MM.1S (cell line): ENCODE measurements around the gene SMYD4.
"Not testable (repeated sequence)": the region's sequence is repeated elsewhere in the genome, so short reads cannot be mapped to it uniquely, and the experiment has no call there.

ENCODE experiments used
- DNase-seq: peaks from one replicate; pipeline ENCODE4 v3.0.0-alpha.2; 2015
- H2AFZ ChIP-seq: fragments of 300-600 bp; sonication (generic); 2 replicates; pipeline ENCODE4 v1.6.0; 2016; ENCODE audit warnings: antibody characterized with exemption, low read length
- H3F3A ChIP-seq: fragments of 300-600 bp; sonication (generic); 2 replicates; pipeline ENCODE4 v1.6.1; 2016; ENCODE audit warnings: mild to moderate bottlenecking, antibody characterized with exemption, low read length, moderate library complexity, mixed read lengths; ENCODE audit not compliant: insufficient read depth
- H3K27ac ChIP-seq: fragments of 300-600 bp; sonication (generic); 2 replicates; pipeline ENCODE4 v1.5.1; 2016; ENCODE audit warnings: mild to moderate bottlenecking, low read length
- H3K27me3 ChIP-seq: fragments of 300-600 bp; sonication (generic); replicated peaks from 2 replicates; pipeline ENCODE4 v1.6.0; 2016; ENCODE audit warnings: low read length; ENCODE audit not compliant: insufficient read depth
- H3K36me3 ChIP-seq: fragments of 300-600 bp; sonication (generic); replicated peaks from 2 replicates; pipeline ENCODE4 v1.6.1; 2016; ENCODE audit warnings: mild to moderate bottlenecking, low read length, mixed read lengths; ENCODE audit not compliant: insufficient read depth
- H3K4me1 ChIP-seq: fragments of 300-600 bp; sonication (generic); 2 replicates; pipeline ENCODE4 v1.6.1; 2016; ENCODE audit warnings: low read length, mixed read lengths
- H3K4me2 ChIP-seq: fragments of 300-600 bp; sonication (generic); 2 replicates; pipeline ENCODE4 v1.6.0; 2016; ENCODE audit warnings: low read depth, low read length
- H3K4me3 ChIP-seq: fragments of 300-600 bp; sonication (generic); 2 replicates; pipeline ENCODE4 v1.5.1; 2016; ENCODE audit warnings: low read length, mixed read lengths
- H3K79me2 ChIP-seq: fragments of 300-600 bp; sonication (generic); 2 replicates; pipeline ENCODE4 v1.6.1; 2016; ENCODE audit warnings: mixed run types, low read length, mixed read lengths
- H3K9ac ChIP-seq: fragments of 300-600 bp; sonication (generic); 2 replicates; pipeline ENCODE4 v1.6.1; 2016; ENCODE audit warnings: low read length, mixed read lengths
- H3K9me2 ChIP-seq: fragments of 300-600 bp; sonication (generic); replicated peaks from 2 replicates; pipeline ENCODE4 v1.6.1; 2016; ENCODE audit warnings: mild to moderate bottlenecking, low read length, mixed read lengths; ENCODE audit not compliant: insufficient read depth
- H3K9me3 ChIP-seq: fragments of 300-600 bp; sonication (generic); replicated peaks from 2 replicates; pipeline ENCODE4 v1.6.1; 2016; ENCODE audit warnings: mild to moderate bottlenecking, low read length, mixed read lengths; ENCODE audit not compliant: insufficient read depth
- H4K20me1 ChIP-seq: fragments of 300-600 bp; sonication (generic); 2 replicates; pipeline ENCODE4 v1.6.1; 2016; ENCODE audit warnings: mild to moderate bottlenecking, low read length, moderate library complexity, mixed read lengths; ENCODE audit not compliant: insufficient read depth
- EZH2 ChIP-seq: fragments of 300-600 bp; sonication (generic); optimal IDR thresholded peaks from 2 replicates; pipeline ENCODE3; 2017; ENCODE audit warnings: low read depth, mild to moderate bottlenecking, antibody characterized with exemption, low read length, mixed read lengths
- EZH2phosphoT487 ChIP-seq: fragments of 300-600 bp; sonication (generic); IDR thresholded peaks from 2 replicates; pipeline ENCODE4 v1.6.1; 2018; ENCODE audit warnings: antibody characterized with exemption, low read length
- TF ChIP-seq, protein P1 (sequence below): fragments of 300-600 bp; sonication (generic); IDR thresholded peaks from 2 replicates; pipeline ENCODE4 v1.5.1; 2016; ENCODE audit warnings: antibody characterized with exemption, low read length, mixed read lengths

Gene SMYD4

DNA sequence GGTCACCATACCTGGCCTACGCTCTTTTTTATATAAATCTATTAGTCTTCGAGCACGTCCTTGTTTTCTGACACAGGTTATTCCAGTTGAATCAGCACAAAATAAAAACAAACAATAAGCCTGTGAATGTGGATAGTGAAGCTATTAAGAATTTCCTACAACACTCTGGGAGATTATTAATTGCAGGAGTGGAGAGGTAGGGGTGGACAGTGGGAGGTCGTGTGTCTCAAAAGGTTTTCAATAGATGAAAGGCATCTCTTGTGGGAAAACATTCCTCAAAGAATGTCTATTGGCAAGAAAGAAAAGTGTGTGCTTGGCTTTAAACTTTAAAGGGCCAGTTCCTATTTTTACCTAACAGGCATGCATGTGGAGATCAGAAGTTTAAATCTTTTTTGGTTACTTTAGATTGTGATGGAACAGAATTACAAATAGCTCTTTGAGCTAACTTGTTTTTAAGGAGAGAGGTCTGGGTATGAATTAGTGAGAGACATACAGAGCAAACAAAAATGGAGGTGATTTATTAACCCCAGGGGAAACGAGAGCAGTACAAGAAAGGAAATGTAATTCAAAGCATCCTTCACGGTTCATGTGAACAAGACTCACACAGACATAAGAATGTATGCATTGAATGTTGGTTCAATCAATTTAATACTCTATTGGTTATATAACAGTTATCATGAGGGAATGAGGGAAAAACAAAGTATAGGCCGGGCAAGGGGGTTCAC lies 9.0 kb downstream of the SMYD4 start:
- no peak overlapping the region for H3K27ac ChIP-seq
- no peaks in the 10 kb centered on the region for H3K36me3 ChIP-seq
- H3K4me2 ChIP-seq: no peak overlapping the region
- H4K20me1 ChIP-seq: no peaks in the 10 kb centered on the region
- H2AFZ ChIP-seq: no peak overlapping the region
- no peaks in the 10 kb centered on the region for H3K27me3 ChIP-seq
- no peaks in the 10 kb centered on the region for H3K9me2 ChIP-seq
- no peak overlapping the region for H3K9ac ChIP-seq
- H3K9me3 ChIP-seq: no peaks in the 10 kb centered on the region
- peaks cover 10% of the 10 kb centered on the region for H3K4me1 ChIP-seq
- peaks cover 9% of the 10 kb centered on the region for H3F3A ChIP-seq
- peaks cover 7% of the 10 kb centered on the region for H3K79me2 ChIP-seq
- no peak overlapping the region for H3K4me3 ChIP-seq
- TF ChIP-seq EZH2 (no peak), EZH2phosphoT487 (no peak)
- TF ChIP-seq, protein P1, sequence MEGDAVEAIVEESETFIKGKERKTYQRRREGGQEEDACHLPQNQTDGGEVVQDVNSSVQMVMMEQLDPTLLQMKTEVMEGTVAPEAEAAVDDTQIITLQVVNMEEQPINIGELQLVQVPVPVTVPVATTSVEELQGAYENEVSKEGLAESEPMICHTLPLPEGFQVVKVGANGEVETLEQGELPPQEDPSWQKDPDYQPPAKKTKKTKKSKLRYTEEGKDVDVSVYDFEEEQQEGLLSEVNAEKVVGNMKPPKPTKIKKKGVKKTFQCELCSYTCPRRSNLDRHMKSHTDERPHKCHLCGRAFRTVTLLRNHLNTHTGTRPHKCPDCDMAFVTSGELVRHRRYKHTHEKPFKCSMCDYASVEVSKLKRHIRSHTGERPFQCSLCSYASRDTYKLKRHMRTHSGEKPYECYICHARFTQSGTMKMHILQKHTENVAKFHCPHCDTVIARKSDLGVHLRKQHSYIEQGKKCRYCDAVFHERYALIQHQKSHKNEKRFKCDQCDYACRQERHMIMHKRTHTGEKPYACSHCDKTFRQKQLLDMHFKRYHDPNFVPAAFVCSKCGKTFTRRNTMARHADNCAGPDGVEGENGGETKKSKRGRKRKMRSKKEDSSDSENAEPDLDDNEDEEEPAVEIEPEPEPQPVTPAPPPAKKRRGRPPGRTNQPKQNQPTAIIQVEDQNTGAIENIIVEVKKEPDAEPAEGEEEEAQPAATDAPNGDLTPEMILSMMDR: no peak
- no peak for DNase-seq

DNA sequence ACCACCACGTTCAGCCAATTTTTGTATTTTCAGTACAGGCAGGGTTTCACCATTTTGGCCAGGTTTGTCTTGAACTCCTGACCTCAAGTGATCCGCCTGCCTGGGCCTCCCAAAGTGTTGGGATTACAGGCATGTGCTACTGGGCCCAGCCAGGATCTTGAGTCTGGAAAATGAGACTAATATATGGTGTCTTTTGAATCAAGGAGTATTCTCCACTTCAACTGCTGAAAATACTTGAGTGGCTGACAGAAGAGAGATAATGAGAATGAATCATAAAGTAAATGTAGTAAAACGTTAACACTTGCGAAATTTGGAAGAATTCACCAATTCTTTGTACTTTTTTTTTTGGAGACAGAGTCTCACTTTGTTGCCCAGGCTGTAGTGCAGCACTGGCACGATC lies 16.6 kb downstream of the SMYD4 start:
- H3K9me3 ChIP-seq: no peaks in the 10 kb centered on the region

DNA sequence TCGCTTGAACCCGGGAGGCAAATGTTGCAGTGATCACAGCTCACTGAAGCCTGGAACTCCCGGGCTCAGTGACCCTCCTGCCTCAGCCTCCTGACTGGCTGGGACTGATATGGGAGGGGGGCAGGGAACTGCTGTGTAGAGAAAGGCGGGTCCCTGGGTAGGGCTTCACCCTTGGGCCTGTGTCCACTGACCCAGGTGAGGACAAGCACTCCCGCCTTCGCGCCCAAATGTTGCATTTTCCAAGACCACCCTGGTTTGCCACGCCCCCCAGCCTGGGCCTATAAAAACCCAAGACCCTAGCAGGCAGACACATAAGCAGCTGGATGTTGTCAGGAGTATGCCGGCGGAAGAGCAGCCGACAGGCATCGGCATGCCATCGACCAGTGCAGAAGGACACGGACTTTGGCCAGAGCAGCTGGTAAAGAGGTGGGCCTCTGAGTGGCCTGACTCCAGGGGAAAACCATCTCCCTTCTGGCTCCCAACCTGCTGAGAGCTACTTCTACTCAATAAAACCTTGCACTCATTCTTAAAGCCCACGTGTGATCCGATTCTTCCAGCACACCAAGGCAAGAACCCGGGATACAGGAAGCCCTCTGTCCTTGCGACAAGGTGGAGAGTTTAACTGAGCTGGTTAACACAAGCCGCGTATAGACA lies 19.1 kb downstream of the SMYD4 start:
- Histone ChIP-seq H3K9ac (no peak overlapping the region), H3K9me3 (no peaks in the 10 kb centered on the region), H3K27ac (no peak overlapping the region), H3K79me2 (no peaks in the 10 kb centered on the region), H3K4me3 (no peak overlapping the region), H3K9me2 (no peaks in the 10 kb centered on the region), H4K20me1 (no peaks in the 10 kb centered on the region), H3K36me3 (no peaks in the 10 kb centered on the region), H3K4me2 (no peak overlapping the region), H3K4me1 (no peaks in the 10 kb centered on the region), H2AFZ (no peak overlapping the region), H3F3A (no peaks in the 10 kb centered on the region), H3K27me3 (no peaks in the 10 kb centered on the region)
- TF ChIP-seq EZH2phosphoT487: no peak
- no peak for TF ChIP-seq EZH2
- TF ChIP-seq, protein P1: no peak
- DNase-seq: no peak

More for the DNA sequence above, 16.6 kb downstream of the SMYD4 start:
- Histone ChIP-seq H3K9me2 (no peaks in the 10 kb centered on the region), H3K9ac (no peak overlapping the region), H3K36me3 (no peaks in the 10 kb centered on the region), H3F3A (no peaks in the 10 kb centered on the region), H4K20me1 (no peaks in the 10 kb centered on the region), H3K79me2 (no peaks in the 10 kb centered on the region), H2AFZ (no peak overlapping the region), H3K27ac (no peak overlapping the region), H3K4me2 (no peak overlapping the region), H3K4me3 (no peak overlapping the region), H3K27me3 (no peaks in the 10 kb centered on the region), H3K4me1 (no peaks in the 10 kb centered on the region)
- no peak for DNase-seq
- TF ChIP-seq EZH2phosphoT487: no peak
- TF ChIP-seq EZH2: no peak
- TF ChIP-seq, protein P1: no peak

DNA sequence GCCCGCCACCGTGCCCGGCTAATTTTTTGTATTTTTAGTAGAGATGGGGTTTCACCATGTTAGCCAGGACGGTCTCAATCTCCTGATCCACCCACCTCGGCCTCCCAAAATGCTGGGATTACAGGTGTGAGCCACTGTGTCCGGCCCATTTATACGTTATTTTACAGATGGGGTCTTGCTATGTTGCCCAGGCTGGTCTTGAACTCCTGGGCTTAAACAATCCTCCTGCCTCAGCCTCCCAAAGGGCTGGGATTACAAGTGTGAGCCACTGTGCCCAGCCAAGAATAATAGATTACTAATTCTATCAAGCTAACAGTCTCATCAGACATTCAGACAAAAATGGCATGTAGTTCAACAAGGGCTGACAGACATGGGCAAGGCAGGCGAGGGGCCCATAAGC lies 19.9 kb downstream of the SMYD4 start:
- not testable (repeated sequence) for DNase-seq, H3K9me3 ChIP-seq, H3K4me3 ChIP-seq, H3K4me1 ChIP-seq, H3F3A ChIP-seq, H3K9ac ChIP-seq, H3K27me3 ChIP-seq, H3K27ac ChIP-seq, H3K79me2 ChIP-seq, H2AFZ ChIP-seq, H3K36me3 ChIP-seq, H4K20me1 ChIP-seq, H3K4me2 ChIP-seq, H3K9me2 ChIP-seq
